GM10266 (cell line): ENCODE results near the gene DAND5.

Experiments
- DNase-seq: peaks from one replicate; pipeline ENCODE4 v3.0.0; 2012; ENCODE audit errors: extremely low spot score
- TF ChIP-seq, protein P1 (sequence below): IDR thresholded peaks from 2 replicates; pipeline ENCODE4 v1.5.1; 2012; ENCODE audit warnings: mild to moderate bottlenecking, low read depth; ENCODE audit not compliant: control insufficient read depth, insufficient read depth; ENCODE audit errors: missing control alignments

The DAND5 gene

DNA sequence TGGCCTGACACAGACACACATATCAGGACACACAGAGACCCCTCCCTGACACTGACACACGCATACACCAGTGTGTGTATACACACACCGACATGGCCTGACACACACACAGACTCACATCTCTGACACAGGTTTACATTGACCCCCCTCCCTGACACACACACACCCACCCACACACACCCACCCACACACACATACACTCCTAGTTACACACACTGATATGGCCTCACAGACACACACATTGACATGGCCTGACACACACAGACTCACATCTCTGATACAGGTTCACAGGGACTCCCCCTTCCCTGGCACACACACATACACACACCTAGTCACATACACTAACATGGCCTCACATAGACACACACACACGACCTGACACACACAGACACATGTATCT is 21.5 kb downstream of the DAND5 start:
- TF ChIP-seq, protein P1, sequence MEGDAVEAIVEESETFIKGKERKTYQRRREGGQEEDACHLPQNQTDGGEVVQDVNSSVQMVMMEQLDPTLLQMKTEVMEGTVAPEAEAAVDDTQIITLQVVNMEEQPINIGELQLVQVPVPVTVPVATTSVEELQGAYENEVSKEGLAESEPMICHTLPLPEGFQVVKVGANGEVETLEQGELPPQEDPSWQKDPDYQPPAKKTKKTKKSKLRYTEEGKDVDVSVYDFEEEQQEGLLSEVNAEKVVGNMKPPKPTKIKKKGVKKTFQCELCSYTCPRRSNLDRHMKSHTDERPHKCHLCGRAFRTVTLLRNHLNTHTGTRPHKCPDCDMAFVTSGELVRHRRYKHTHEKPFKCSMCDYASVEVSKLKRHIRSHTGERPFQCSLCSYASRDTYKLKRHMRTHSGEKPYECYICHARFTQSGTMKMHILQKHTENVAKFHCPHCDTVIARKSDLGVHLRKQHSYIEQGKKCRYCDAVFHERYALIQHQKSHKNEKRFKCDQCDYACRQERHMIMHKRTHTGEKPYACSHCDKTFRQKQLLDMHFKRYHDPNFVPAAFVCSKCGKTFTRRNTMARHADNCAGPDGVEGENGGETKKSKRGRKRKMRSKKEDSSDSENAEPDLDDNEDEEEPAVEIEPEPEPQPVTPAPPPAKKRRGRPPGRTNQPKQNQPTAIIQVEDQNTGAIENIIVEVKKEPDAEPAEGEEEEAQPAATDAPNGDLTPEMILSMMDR, result no peak
- DNase-seq, result no peak

DNA sequence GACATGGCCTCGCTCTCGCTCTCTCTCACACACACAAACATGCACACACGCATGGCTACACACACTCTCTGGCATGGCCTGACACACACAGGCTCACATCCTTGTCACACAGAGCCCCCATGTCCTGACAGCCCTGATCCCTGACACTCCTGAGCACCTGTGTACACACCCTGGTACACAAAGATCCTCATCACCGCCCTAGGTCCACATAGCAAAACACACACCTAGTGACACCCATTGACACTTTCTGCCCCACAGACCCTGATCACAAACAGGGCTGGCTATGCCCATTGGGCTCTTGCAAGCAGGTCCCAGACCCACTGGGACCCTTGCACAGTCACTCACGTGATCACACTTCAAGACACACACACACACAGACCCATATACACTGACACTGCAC is 21.9 kb downstream of the DAND5 start:
- no peak for DNase-seq
- TF ChIP-seq, protein P1, result no peak

DNA sequence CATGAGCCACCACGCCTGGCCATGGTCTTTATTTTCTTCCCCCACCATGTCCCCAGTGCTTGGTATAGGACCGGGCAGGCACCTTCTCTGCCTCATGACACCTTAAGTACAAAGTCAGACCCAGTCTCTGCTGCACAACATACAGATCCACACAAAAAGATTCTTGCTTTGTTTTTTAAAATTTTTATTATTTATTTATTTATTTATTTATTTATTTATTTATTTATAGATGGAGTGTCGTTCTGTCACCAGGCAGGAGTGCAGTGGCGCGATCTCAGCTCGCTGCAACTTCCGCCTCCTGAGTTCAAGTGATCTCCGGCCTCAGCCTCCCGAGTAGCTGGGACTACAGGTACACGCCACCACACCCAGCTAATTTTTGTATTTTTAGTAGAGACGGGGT is 23.4 kb downstream of the DAND5 start:
- TF ChIP-seq, protein P1, result no peak
- DNase-seq, result no peak

DNA sequence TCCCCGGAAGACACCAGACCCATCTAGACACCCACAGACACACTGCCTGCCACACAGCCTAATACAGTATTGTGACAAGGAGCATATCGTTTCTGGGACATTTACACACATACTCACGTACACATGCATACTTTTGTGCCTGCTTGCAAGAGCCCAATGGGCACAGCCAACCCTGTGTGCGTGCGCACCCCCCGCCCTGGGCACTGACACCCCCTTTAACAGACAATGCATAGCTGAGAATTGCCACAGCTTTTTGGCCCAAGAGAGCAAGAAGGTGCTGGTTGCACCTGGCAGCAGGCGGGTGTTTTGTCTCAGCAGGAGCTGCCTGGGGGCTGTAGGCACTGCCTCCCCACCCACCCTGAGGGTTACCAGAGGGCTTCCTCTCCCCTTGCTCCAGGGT is 24.2 kb downstream of the DAND5 start:
- TF ChIP-seq, protein P1, result no peak
- DNase-seq, result no peak

DNA sequence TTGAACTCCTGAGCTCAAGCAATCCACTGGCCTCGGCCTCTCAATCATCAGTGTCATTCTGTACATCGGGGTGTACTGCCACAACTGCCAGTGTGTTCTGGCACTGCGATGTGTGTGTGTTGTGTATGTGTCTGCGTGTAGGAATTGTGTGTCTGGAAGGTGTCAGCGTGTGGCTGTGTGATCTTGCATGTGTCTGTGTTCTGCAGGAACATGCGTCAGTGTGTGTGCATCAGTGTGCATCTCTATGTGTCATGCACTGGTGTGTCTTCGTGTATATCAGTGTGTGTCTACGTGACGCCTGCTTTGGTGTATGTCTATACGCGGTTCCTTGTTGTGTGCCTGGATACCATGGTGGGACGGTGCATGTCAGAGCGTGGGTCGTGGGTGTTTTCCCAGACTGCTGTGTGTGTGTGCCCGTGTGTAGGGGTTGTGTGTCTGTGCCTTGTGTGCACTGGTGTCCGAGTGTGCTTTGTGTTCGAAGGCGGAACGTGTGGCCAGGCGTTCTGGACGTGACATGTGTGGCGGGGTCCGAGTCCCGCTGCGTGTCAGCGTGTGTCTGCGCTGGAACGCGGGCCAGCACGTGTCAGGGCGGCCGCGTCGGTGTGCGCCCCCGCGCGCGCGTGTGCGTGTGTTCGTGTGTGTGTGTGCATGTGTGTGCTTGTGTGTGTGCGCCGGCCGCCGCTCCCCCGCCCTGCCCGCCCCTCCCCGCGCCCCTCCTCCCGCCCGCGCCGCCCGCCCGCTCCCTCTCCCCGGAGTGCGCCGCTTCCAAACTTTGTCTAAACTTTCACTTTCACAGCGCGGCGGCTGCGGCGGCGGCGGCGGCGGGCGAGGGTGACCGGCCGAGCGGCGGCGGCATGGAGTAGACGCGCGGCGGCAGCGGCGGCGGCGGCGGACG is 25.6 kb downstream of the DAND5 start, which contains the start of gene NFIX:
NFIX (plus strand) TSS at position 775 of the 895 bp plus-strand sequence. CDS start 363 bp downstream, outside the sequence.
- TF ChIP-seq, protein P1, result peak; percentile 11
- DNase-seq, result peak; percentile 59

DNA sequence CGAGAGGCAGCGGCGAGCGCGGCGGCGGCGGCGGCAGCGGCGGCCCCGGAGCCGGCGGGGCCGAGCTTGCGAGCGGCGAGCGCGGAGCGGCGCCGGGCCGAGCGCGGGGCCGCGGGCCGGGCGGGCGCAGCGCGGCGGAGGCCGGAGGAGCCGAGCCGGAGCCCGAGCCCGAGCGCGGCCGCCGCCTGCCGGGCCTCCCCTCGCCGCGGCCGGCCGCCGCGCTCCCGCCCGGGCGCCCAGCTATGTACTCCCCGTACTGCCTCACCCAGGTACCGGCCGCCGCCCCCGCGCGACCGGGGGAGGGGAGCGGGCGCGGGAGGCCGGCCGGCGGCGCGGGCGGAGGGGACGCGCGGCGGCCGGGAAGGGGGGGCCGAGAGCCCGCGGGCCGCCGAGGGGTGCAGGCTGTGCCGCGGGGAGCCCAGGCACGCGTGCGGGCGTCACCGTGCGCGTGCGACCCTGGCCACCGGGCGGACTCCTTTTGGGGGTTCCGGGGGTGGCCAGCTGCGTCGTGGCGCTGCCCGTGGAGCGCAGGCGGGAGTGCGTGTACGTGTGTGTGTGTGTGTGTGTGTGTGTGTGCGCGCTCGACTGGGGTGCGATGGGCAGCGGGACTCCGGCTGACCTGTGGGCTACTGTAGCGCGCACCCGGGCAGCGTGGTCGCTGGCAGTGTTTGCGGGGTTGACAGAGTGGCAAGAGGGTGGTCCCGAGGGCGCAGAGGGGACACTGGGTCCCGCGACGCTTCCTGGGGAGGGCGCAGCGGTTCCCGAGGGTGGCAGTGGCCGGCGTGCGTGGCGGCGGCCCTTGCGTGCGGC is 26.4 kb downstream of the DAND5 start:
- TF ChIP-seq, protein P1, result no peak
- DNase-seq, result peak; percentile 83

DNA sequence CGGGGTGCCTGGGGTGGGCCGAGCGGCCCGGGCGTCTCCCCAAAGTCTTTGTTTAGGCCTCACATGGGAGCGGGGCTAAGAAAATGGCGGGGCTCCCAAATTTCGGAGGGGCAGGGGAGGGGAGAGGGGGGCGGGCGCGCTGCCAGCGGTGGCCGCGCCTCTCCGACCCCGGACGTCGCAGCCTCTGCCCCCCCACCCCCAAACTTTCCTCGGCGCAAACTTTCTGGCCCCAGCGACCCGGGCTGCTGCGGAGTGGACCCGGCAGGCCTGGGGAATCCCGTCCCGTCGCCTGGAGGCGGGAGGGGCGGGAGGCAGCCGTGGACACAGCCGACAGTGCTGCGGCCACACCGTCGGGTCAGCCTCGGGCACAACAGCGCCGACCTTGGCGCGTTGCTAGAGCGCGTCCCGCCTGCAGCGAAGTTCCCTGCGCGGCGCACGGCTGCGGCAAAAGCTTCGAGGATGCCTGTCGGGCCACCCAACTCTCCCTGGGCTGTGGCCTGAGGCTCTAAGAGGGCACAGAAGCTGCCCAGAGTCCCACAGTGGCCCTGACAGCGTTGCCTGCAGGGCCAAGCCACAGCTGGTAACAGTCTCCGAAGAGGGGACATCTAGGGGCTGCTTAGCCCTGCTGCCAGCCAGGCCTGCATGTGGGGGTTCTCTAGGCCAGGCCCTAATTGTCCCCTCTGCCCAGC is 27.2 kb downstream of the DAND5 start:
- peak; percentile 28 for DNase-seq
- TF ChIP-seq, protein P1, result no peak
